OCI-LY7 (cell line): Measurements from ENCODE around the gene ZNF423. TPM values are rescaled to one million over a fixed set of nuclear protein-coding genes. Genes with fewer than 3 reads are reported as not detected.

Source experiments
- BruUV-seq: library from RNA; stranded (reverse); fragments of 400-500 nt; replicated peaks from 2 replicates; lab custom pipeline; 2021; lab: Mats Ljungman, UMichigan
- CTCF ChIA-PET: fragments of 300-600 bp; sonication (Branson Sonifier 250); formaldehyde crosslinking; loops from one replicate; lab custom pipeline; 2022; ENCODE audit warnings: antibody characterized with exemption; ENCODE audit not compliant: unreplicated experiment; lab: Charles Lee
- POLR2A ChIA-PET: fragments of 300-600 bp; sonication (Branson Sonifier 250); formaldehyde crosslinking; loops from one replicate; lab custom pipeline; 2022; ENCODE audit warnings: antibody characterized with exemption; lab: Charles Lee
- DNase-seq: peaks from one replicate; pipeline ENCODE4 v3.0.0-alpha.2; 2015; ENCODE audit warnings: low spot score
- H2AFZ ChIP-seq: fragments of 200-600 bp; sonication (generic), shearing (Covaris generic); 2 replicates; pipeline ENCODE4 v1.6.1; 2014; ENCODE audit warnings: mild to moderate bottlenecking, antibody characterized with exemption, low read length, moderate library complexity
- H3K27ac ChIP-seq: fragments of 200-600 bp; sonication (generic); 2 replicates; pipeline ENCODE4 v1.5.1; 2014; ENCODE audit warnings: mixed run types, low read depth, mild to moderate bottlenecking, moderate library complexity, low read length, inconsistent platforms; ENCODE audit not compliant: poor library complexity, severe bottlenecking
- H3K36me3 ChIP-seq: fragments of 200-600 bp; sonication (generic); 2 replicates; pipeline ENCODE4 v1.6.1; 2014; ENCODE audit warnings: mild to moderate bottlenecking, antibody characterized with exemption, low read length, moderate library complexity, mixed read lengths; ENCODE audit not compliant: insufficient read depth
- H3K4me1 ChIP-seq: fragments of 200-600 bp; sonication (generic); 2 replicates; pipeline ENCODE4 v1.5.1; 2014; ENCODE audit warnings: mild to moderate bottlenecking, low read length; ENCODE audit not compliant: insufficient read depth, poor library complexity, severe bottlenecking
- H3K4me2 ChIP-seq: fragments of 200-600 bp; sonication (generic); 2 replicates; pipeline ENCODE4 v1.6.1; 2014; ENCODE audit warnings: mild to moderate bottlenecking, low read length
- H3K4me3 ChIP-seq: fragments of 200-600 bp; sonication (generic); 2 replicates; pipeline ENCODE4 v1.5.1; 2014; ENCODE audit warnings: mild to moderate bottlenecking, low read depth, low read length; ENCODE audit not compliant: poor library complexity, severe bottlenecking
- H3K79me2 ChIP-seq: fragments of 200-600 bp; sonication (generic); 2 replicates; pipeline ENCODE4 v1.6.1; 2016; ENCODE audit warnings: low read depth, mild to moderate bottlenecking, low read length, moderate library complexity, mixed read lengths; ENCODE audit not compliant: insufficient read depth
- H3K9me2 ChIP-seq: fragments of 200-600 bp; sonication (generic); 2 replicates; pipeline ENCODE4 v1.6.1; 2016; ENCODE audit warnings: mild to moderate bottlenecking, low read length, mixed read lengths; ENCODE audit not compliant: insufficient read depth
- H3K9me3 ChIP-seq: fragments of 200-600 bp; sonication (generic); 2 replicates; pipeline ENCODE4 v1.6.1; 2014; ENCODE audit warnings: mild to moderate bottlenecking, mixed run types, low read length, mixed read lengths
- H4K20me1 ChIP-seq: fragments of 200-600 bp; sonication (generic); 2 replicates; pipeline ENCODE4 v1.6.1; 2014; ENCODE audit warnings: mild to moderate bottlenecking, antibody characterized with exemption, low read length, moderate library complexity, mixed read lengths; ENCODE audit not compliant: insufficient read depth
- EZH2phosphoT487 ChIP-seq: fragments of 200-600 bp; sonication (generic); IDR thresholded peaks from 2 replicates; pipeline ENCODE4 v1.6.1; 2018; ENCODE audit warnings: low read depth, borderline replicate concordance, mild to moderate bottlenecking, mixed run types, antibody characterized with exemption, low read length, moderate library complexity, mixed read lengths
- intact Hi-C: fragments of 100-400 bp; cut with micrococcal nuclease; formaldehyde crosslinking; loops from one replicate; pipeline ENCODE4 v1.10.0; 2022; ENCODE audit not compliant: unreplicated experiment
- total RNA-seq, 2 experiments: library from RNA; depleted of rRNA in 1 of 2; stranded (reverse); fragments of >200 nt in 1 of 2; shearing (Covaris generic) in 1 of 2; gene quantifications; 2 replicates each; pipeline ENCODE4 v1.2.3, GENCODE V29; 2014 to 2022
- TF ChIP-seq, protein P1 (sequence below): fragments of 200-600 bp; sonication (generic); conservative IDR thresholded peaks from 2 replicates; pipeline ENCODE4 v1.5.1; 2014; ENCODE audit warnings: mild to moderate bottlenecking, antibody characterized with exemption, low read length, moderate library complexity, mixed read lengths

The ZNF423 gene
- total RNA-seq, 2 experiments from 2014 or later, result 0.09 to 0.13 TPM

DNA sequence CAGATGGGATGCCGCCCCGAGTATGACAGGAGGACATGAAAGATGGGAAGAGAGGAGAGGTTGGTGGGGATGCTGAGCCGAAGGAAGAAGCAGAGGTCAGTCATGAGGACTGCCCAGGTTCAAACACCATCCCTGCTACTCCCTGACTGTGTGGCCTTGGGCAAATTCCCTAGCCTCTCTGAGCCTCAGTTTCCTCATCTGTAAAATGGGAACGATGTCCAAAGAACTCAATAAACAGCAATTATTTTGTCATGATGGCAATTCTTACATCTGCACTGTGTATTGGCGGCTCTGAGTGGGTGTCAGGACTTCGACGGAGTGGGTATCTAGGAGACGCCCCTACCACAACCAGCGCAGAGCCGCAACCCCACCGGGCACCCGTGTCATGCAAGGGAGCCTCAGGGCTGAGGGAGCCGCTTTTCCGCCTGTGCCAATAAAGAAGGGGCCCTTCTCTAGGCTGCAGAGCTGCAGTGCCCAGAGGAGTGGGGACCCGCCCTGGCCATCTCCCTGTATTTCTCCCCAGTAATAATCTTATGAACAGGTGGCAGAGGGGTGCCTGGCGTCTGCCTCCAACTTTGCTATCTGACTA, 173.2 kb downstream of the ZNF423 start:
- CTCF ChIA-PET, result no interaction called here
- H3K79me2 ChIP-seq, result no peaks in the 10 kb centered on the region

DNA sequence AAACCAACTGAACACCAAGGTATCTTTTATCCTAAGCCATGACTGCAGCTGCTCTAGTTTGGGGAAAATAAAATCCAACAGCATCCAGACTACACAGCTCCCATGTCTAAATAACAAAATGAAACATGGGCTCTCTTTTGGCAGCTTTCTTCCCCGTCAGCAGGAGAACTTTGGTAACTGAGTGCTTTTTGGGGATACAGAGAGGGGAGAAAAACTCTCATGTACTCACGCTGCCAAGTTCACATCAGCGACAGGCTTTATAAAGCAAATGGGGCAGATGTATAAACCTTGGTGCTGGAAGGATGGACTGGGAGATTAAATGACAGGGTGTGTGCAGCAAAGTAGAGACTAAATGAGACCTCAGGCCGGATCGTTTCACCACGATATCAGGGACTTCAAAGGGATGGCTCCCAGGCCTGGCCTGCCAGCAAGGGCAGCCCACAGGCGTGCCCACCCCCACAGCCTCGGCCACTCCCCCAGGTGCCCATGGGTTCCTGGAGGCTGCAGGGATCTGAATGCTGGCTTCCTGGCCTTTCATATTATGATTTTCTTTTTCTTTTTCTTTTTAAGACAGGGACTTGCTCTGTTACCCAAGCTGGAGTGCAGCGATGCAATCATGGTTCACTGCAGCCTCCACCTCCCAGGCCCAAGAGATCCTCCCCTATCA, 174.6 kb downstream of the ZNF423 start:
- intact Hi-C loops, result no loop called here
- CTCF ChIA-PET, result no interaction called here
- DNase-seq, result no peak

More for the DNA sequence above, 173.2 kb downstream of the ZNF423 start:
- POLR2A ChIA-PET, result no interaction called here
- Histone ChIP-seq H3K4me1 (no peaks in the 10 kb centered on the region), H3K9me2 (no peaks in the 10 kb centered on the region), H3K9me3 (no peaks in the 10 kb centered on the region), H4K20me1 (no peaks in the 10 kb centered on the region), H3K27ac (no peak overlapping the region), H3K36me3 (no peaks in the 10 kb centered on the region), H2AFZ (no peak overlapping the region), H3K4me2 (no peak overlapping the region), H3K4me3 (no peak overlapping the region)
- intact Hi-C loops, result no loop called here
- TF ChIP-seq EZH2phosphoT487, result no peak
- TF ChIP-seq, protein P1, sequence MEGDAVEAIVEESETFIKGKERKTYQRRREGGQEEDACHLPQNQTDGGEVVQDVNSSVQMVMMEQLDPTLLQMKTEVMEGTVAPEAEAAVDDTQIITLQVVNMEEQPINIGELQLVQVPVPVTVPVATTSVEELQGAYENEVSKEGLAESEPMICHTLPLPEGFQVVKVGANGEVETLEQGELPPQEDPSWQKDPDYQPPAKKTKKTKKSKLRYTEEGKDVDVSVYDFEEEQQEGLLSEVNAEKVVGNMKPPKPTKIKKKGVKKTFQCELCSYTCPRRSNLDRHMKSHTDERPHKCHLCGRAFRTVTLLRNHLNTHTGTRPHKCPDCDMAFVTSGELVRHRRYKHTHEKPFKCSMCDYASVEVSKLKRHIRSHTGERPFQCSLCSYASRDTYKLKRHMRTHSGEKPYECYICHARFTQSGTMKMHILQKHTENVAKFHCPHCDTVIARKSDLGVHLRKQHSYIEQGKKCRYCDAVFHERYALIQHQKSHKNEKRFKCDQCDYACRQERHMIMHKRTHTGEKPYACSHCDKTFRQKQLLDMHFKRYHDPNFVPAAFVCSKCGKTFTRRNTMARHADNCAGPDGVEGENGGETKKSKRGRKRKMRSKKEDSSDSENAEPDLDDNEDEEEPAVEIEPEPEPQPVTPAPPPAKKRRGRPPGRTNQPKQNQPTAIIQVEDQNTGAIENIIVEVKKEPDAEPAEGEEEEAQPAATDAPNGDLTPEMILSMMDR, result no peak
- no peak for DNase-seq
- BruUV-seq, result no TSS peak

More for the DNA sequence above, 174.6 kb downstream of the ZNF423 start:
- Histone ChIP-seq H3K36me3 (no peaks in the 10 kb centered on the region), H3K4me2 (no peak overlapping the region), H4K20me1 (no peaks in the 10 kb centered on the region), H3K9me3 (no peaks in the 10 kb centered on the region), H3K4me3 (no peak overlapping the region), H3K27ac (no peak overlapping the region), H3K79me2 (no peaks in the 10 kb centered on the region), H3K4me1 (no peaks in the 10 kb centered on the region), H3K9me2 (no peaks in the 10 kb centered on the region), H2AFZ (no peak overlapping the region)
- TF ChIP-seq EZH2phosphoT487, result no peak
- TF ChIP-seq, protein P1, result no peak
- POLR2A ChIA-PET, result no interaction called here
- no TSS peak for BruUV-seq
